IPS DF 6.9 (cell line): ENCODE measurements around the gene LRP1B.

Experiments used
- DNase-seq: peaks from one replicate; pipeline ENCODE4 v3.0.0-alpha.2; 2013; ENCODE audit warnings: low read depth, low spot score
- H3K27ac ChIP-seq: one replicate; pipeline ENCODE4 v1.5.1; 2013; ENCODE audit warnings: low read length, control low read depth
- H3K27me3 ChIP-seq: 2 replicates; pipeline ENCODE4 v1.6.1; 2013; ENCODE audit warnings: mild to moderate bottlenecking, low read length; ENCODE audit not compliant: control insufficient read depth, insufficient read depth
- H3K36me3 ChIP-seq: 2 replicates; pipeline ENCODE4 v1.6.1; 2013; ENCODE audit warnings: low read length; ENCODE audit not compliant: control insufficient read depth, insufficient read depth
- H3K4me1 ChIP-seq: 2 replicates; pipeline ENCODE4 v1.6.1; 2013; ENCODE audit warnings: low read length; ENCODE audit not compliant: control insufficient read depth, insufficient read depth
- H3K4me3 ChIP-seq: 2 replicates; pipeline ENCODE4 v1.5.1; 2013; ENCODE audit warnings: mild to moderate bottlenecking, low read length
- H3K9me3 ChIP-seq: 2 replicates; pipeline ENCODE4 v1.6.1; 2013; ENCODE audit warnings: low read length, inconsistent platforms; ENCODE audit not compliant: control insufficient read depth, insufficient read depth
- WGBS: extraction: QIAGEN DNeasy Blood & Tissue Kit; methylation state at CpG from one replicate; pipeline ENCODE4 v1.1.7; 2013; ENCODE audit warnings: mixed read lengths, missing lambda C conversion rate; ENCODE audit not compliant: insufficient read length, insufficient coverage; 5-methylcytosine and 5-hydroxymethylcytosine counted together

LRP1B gene

GRCh38 chr2:140804700-140805260, 1326.0 kb downstream of the LRP1B start:
- Histone ChIP-seq H3K9me3 (no peaks in the 10 kb centered on the region), H3K27ac (no peak overlapping the region), H3K36me3 (no peaks in the 10 kb centered on the region), H3K4me3 (no peak overlapping the region), H3K4me1 (no peaks in the 10 kb centered on the region), H3K27me3 (no peaks in the 10 kb centered on the region)
- no peak for DNase-seq
- no CpG with 5 or more reads among the region's 1 CpG for WGBS

DNA sequence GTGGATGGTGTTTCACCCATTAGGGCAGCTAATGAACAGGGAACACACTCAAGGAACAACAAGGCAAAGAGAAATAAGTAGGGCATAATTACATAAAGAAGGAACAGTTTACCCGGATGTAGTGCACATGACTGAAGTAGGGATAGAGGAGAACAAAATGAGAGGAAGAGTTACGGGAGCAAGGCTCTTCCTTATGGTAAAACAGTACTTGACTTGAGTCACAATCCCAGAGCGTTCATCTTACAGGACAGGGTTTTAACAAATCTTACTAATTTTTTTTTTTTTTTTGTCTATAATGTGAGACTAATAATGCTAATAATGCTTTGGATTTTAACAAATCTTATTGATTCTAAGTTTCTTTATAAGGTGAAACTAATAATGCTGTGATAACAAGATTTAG, 1329.5 kb downstream of the LRP1B start:
- no peak overlapping the region for H3K27ac ChIP-seq
- no CpG with 5 or more reads among the region's 3 CpGs for WGBS
- H3K27me3 ChIP-seq = no peaks in the 10 kb centered on the region
- H3K4me1 ChIP-seq = no peaks in the 10 kb centered on the region
- H3K9me3 ChIP-seq = no peaks in the 10 kb centered on the region
- no peak for DNase-seq
- no peaks in the 10 kb centered on the region for H3K36me3 ChIP-seq
- H3K4me3 ChIP-seq = no peak overlapping the region

DNA sequence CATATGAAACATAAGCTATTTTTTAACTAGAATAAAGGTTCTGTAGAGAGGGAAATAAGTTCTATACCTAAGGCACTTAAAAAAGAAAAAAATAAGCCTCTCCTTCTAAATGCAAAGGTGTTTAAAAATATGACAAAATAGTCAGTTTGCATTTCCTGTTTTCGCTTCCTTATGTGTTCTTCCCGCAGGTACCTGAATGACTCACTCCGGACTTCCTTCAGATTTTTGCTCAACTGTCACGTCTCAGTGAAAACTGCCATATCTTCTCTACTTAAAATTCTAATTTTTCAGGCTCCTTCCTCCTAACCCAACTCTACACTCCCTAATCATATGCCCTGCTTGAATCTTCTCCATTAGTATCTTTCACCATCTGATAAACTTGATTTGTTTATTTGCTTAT, 1333.1 kb downstream of the LRP1B start:
- H3K4me1 ChIP-seq = no peaks in the 10 kb centered on the region
- no peak overlapping the region for H3K4me3 ChIP-seq
- H3K9me3 ChIP-seq = no peaks in the 10 kb centered on the region
- H3K36me3 ChIP-seq = no peaks in the 10 kb centered on the region
- H3K27me3 ChIP-seq = no peaks in the 10 kb centered on the region
- H3K27ac ChIP-seq = no peak overlapping the region
- no CpG with 5 or more reads among the region's 4 CpGs for WGBS
- DNase-seq = no peak

- H3K27me3 ChIP-seq = no peaks in the 10 kb centered on the region
- DNase-seq = no peak
- no CpG with 5 or more reads among the region's 2 CpGs for WGBS
- no peaks in the 10 kb centered on the region for H3K36me3 ChIP-seq
- H3K27ac ChIP-seq = no peak overlapping the region
- H3K9me3 ChIP-seq = no peaks in the 10 kb centered on the region
- H3K4me1 ChIP-seq = no peaks in the 10 kb centered on the region
- H3K4me3 ChIP-seq = no peak overlapping the region
Measured at GRCh38 chr2:140791802-140792201, 1339.0 kb downstream of the LRP1B start.

GRCh38 chr2:140786585-140786984, 1344.2 kb downstream of the LRP1B start:
- WGBS = no CpG with 5 or more reads among the region's 2 CpGs
- H3K27ac ChIP-seq = no peak overlapping the region

GRCh38 chr2:140775411-140775810, 1355.4 kb downstream of the LRP1B start:
- no peak for DNase-seq
- H3K4me3 ChIP-seq = no peak overlapping the region
- no peak overlapping the region for H3K27ac ChIP-seq
- H3K27me3 ChIP-seq = no peaks in the 10 kb centered on the region
- H3K9me3 ChIP-seq = no peaks in the 10 kb centered on the region
- no peaks in the 10 kb centered on the region for H3K36me3 ChIP-seq
- no peaks in the 10 kb centered on the region for H3K4me1 ChIP-seq

More at GRCh38 chr2:140786585-140786984, 1344.2 kb downstream of the LRP1B start:
- Histone ChIP-seq H3K27me3 (no peaks in the 10 kb centered on the region), H3K9me3 (no peaks in the 10 kb centered on the region), H3K36me3 (no peaks in the 10 kb centered on the region), H3K4me1 (no peaks in the 10 kb centered on the region), H3K4me3 (no peak overlapping the region)
- no peak for DNase-seq

- DNase-seq = no peak
- no CpG with 5 or more reads among the region's 1 CpG for WGBS
Measured at GRCh38 chr2:140770645-140771044, 1360.2 kb downstream of the LRP1B start.

DNA sequence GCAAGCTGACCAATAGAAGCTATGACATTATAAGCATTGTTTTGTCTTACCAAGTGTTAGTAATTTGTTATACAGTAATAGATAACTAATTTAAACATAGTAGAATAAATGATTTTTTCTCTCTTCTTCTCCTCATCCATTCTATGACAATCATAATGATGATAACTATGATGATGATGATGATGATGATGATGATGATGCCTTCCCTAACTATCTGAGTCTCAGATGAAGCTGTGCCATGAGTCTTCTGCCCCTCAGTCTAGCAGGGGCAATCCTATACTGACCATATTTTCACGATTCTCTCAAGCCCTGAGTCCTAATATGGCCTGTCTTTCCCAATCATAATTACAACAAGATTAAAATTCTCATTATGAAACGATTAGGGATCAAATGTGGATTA, 1369.0 kb downstream of the LRP1B start:
- Histone ChIP-seq H3K27ac (no peak overlapping the region), H3K4me1 (no peaks in the 10 kb centered on the region), H3K9me3 (no peaks in the 10 kb centered on the region), H3K4me3 (no peak overlapping the region), H3K27me3 (no peaks in the 10 kb centered on the region), H3K36me3 (no peaks in the 10 kb centered on the region)
- WGBS = no CpG with 5 or more reads among the region's 2 CpGs
- no peak for DNase-seq

More at GRCh38 chr2:140770645-140771044, 1360.2 kb downstream of the LRP1B start:
- no peaks in the 10 kb centered on the region for H3K27me3 ChIP-seq
- H3K4me3 ChIP-seq = no peak overlapping the region
- H3K27ac ChIP-seq = no peak overlapping the region
- no peaks in the 10 kb centered on the region for H3K36me3 ChIP-seq
- no peaks in the 10 kb centered on the region for H3K4me1 ChIP-seq
- no peaks in the 10 kb centered on the region for H3K9me3 ChIP-seq

DNA sequence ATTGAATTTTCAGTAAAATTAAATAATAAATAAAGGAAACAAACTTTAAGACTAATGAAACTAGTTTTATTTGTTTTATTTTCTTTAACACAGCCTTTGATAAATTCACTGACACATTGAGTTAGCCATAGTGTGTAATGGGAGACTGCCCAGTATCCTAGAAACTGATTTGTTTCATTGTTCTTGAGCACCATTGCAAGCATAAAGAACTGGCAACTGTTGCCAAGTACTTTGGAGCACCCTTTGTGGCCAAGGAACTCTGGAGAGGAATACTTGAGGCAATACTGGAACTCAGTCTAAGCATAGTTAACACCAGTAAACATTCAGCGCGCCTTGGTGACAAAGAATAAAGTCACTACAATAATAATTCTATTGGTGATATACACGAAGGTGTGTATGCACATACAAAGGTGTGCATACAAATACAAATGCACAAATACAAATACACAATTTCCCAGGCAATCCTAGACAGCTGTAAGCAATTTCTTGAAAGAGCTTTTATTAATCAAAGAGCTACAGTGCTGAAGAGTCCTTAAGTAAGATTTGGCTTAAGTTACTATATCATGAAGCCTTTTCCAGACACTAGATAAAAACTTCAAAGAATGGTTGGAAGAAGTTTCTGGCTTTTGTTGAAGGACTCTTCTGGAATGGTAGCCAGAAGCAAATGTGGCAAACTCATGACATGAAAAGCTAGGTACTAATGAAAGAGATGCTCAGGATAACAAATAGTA, 1371.2 kb downstream of the LRP1B start:
- no CpG with 5 or more reads among the region's 3 CpGs for WGBS
- no peaks in the 10 kb centered on the region for H3K27me3 ChIP-seq
- H3K4me1 ChIP-seq = no peaks in the 10 kb centered on the region
- no peak overlapping the region for H3K4me3 ChIP-seq
- H3K36me3 ChIP-seq = no peaks in the 10 kb centered on the region
- no peak overlapping the region for H3K27ac ChIP-seq
- no peaks in the 10 kb centered on the region for H3K9me3 ChIP-seq
- DNase-seq = no peak

DNA sequence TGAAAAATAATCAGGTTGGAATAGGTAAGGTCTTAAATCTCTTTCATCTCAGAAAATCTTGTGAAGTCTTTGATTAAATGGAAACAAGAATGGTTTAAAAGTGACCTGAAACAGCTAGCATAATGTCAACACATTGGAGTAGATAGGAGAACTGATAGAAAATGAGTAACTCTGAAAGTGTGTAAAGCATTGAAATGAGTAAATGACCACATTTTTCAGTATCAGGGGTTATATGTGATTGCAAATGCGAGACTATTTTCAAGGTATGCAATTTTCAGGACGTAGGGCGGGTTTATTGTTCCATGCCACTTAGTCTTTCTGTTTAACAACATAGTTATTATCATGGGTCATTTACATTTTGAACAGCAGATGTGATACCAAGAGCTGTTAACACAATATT, 1383.2 kb downstream of the LRP1B start:
- Histone ChIP-seq H3K27ac (no peak overlapping the region), H3K4me3 (no peak overlapping the region), H3K27me3 (no peaks in the 10 kb centered on the region), H3K36me3 (no peaks in the 10 kb centered on the region), H3K4me1 (no peaks in the 10 kb centered on the region), H3K9me3 (no peaks in the 10 kb centered on the region)
- no peak for DNase-seq
- WGBS = no CpG with 5 or more reads among the region's 3 CpGs

DNA sequence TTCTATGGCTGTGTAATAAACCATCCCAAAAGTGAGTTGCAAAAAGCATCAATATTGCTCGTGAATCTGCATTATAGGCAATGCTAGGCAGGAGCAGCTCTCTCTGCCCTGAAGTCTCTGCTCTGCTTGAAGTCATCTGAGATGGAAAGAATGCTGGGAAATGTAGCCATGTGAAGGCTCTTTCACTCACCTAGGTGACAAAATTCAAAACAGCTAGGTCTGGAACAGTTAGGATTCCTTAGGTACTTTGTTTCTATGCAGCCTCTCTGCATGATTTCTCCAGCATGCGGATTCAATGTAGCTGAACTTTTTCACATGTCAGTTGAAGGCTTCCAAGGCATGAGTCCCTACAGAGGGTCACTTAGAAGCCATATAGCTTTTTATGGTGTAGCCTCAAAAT, 1383.7 kb downstream of the LRP1B start:
- H3K4me3 ChIP-seq = no peak overlapping the region
- no peak for DNase-seq
- WGBS = no CpG with 5 or more reads among the region's 2 CpGs

More for the DNA sequence above, 1383.7 kb downstream of the LRP1B start:
- H3K9me3 ChIP-seq = no peaks in the 10 kb centered on the region
- H3K27me3 ChIP-seq = no peaks in the 10 kb centered on the region
- H3K36me3 ChIP-seq = no peaks in the 10 kb centered on the region
- H3K27ac ChIP-seq = no peak overlapping the region
- H3K4me1 ChIP-seq = no peaks in the 10 kb centered on the region
